K562 (cell line): Measurements from ENCODE around the gene SMIM29. TPM values are rescaled to one million over a fixed set of nuclear protein-coding genes. Genes with fewer than 3 reads are reported as not detected.

Source experiments
- CHD7 ChIP-seq: fragments of 200-600 bp; sonication (generic); IDR thresholded peaks from one replicate; pipeline ENCODE4 v1.6.1; 2012; ENCODE audit warnings: mild to moderate bottlenecking, low read depth, low read length, inconsistent platforms
- EGR1 ChIP-seq: fragments of 450-650 bp; conservative IDR thresholded peaks from 2 replicates; pipeline ENCODE4 v1.6.1; 2017; ENCODE audit warnings: mild to moderate bottlenecking
- HIVEP1 ChIP-seq: fragments of 250-450 bp; sonication (Bioruptor Pico); IDR thresholded peaks from 2 replicates; pipeline ENCODE4 v1.4.0; 2020; ENCODE audit warnings: mild to moderate bottlenecking
- POLR2AphosphoS5 ChIP-seq: IDR thresholded peaks from 2 replicates; pipeline ENCODE4 v1.6.1; 2011; ENCODE audit warnings: mild to moderate bottlenecking, low read depth, low read length, moderate library complexity; ENCODE audit not compliant: control insufficient read depth, insufficient read depth
- RBFOX2 ChIP-seq: fragments of 200-400 bp; formaldehyde crosslinking; IDR thresholded peaks from 2 replicates; pipeline ENCODE4 v1.6.1; 2017; ENCODE audit warnings: low read depth, mild to moderate bottlenecking, low read length, moderate library complexity
- ZNF740 ChIP-seq, 3 experiments: fragments of 200-800 bp in 1 of 3; sonication (Bioruptor generic) in 1 of 3; sonication (generic) in 1 of 3; formaldehyde crosslinking in 1 of 3; IDR thresholded peaks; 2 replicates each; pipeline versions ENCODE4 v1.6.1 to v1.8.0; 2016 to 2022; ENCODE audit warnings: mild to moderate bottlenecking in 2 of 3, missing compliant biosample characterization in 2 of 3, missing genetic modification characterization in 2 of 3, missing genetic modification reagents in 1 of 3
- ZNF764 ChIP-seq: fragments of 250-450 bp; sonication (Bioruptor Pico); IDR thresholded peaks from 2 replicates; pipeline ENCODE4 v1.4.0; 2020; ENCODE audit warnings: low read depth, mild to moderate bottlenecking, moderate library complexity
- polyA plus RNA-seq, 8 experiments: library from polyadenylated mRNA; depleted of rRNA in 4 of 8; stranded (reverse) in 5 of 8; unstranded in 3 of 8; fragments of >200 nt; fragmentation: Nextera tagmentation in 2 of 8; fragmentation: Illumina TruSeq in 1 of 8; extraction: Ambion mirVana in 2 of 8; extraction: Trizol in 1 of 8; gene quantifications; 2 replicates each; pipeline versions ENCODE4 v1.2.1 to v1.2.3, GENCODE V29; 2011 to 2014; ENCODE audit warnings: inconsistent platforms in 1 of 8, missing spikeins in 1 of 8
- total RNA-seq, 7 experiments: library from RNA; depleted of rRNA in 6 of 7; stranded (reverse); fragments of >200 nt in 6 of 7; fragmentation: Illumina TruSeq in 2 of 7; extraction: Trizol in 2 of 7; gene quantifications; 2 replicates each; pipeline versions ENCODE4 v1.2.1 to v1.2.3, GENCODE V29; 2011 to 2021; ENCODE audit warnings: low replicate concordance in 1 of 7
- TF ChIP-seq, protein P1 (sequence below): sonication (generic); formaldehyde crosslinking; IDR thresholded peaks from 2 replicates; pipeline ENCODE4 v1.9.0; 2022; ENCODE audit warnings: mild to moderate bottlenecking, missing genetic modification reagents
- TF ChIP-seq, protein P2 (sequence below), 2 experiments: IDR thresholded peaks; 2 replicates each; pipeline ENCODE4 v1.6.1; 2012; ENCODE audit warnings: improper control_type of control experiment in 2 of 2, low read depth in 2 of 2, low read length in 2 of 2, borderline replicate concordance in 1 of 2

Gene SMIM29
- total and polyA plus RNA-seq, 9 of the 15 experiments (the other 6 are each of a cell fraction or from before 2014, with no cell fraction given): 6.5 to 36.7 (median 20.9) TPM

- no peak for TF ChIP-seq CHD7
- peak; percentile 39; the same call in 1 of the 2 replicates for TF ChIP-seq POLR2AphosphoS5
- TF ChIP-seq HIVEP1 (CRISPR knock-in tag): no peak
- 0 out of 2 replicates have a peak, but pooled peaks have one; percentile 28 for TF ChIP-seq EGR1
- TF ChIP-seq, protein P1, sequence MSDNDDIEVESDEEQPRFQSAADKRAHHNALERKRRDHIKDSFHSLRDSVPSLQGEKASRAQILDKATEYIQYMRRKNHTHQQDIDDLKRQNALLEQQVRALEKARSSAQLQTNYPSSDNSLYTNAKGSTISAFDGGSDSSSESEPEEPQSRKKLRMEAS (CRISPR knock-in tag): 0 out of 2 replicates have a peak, but pooled peaks have one; percentile 30
- TF ChIP-seq, protein P2, sequence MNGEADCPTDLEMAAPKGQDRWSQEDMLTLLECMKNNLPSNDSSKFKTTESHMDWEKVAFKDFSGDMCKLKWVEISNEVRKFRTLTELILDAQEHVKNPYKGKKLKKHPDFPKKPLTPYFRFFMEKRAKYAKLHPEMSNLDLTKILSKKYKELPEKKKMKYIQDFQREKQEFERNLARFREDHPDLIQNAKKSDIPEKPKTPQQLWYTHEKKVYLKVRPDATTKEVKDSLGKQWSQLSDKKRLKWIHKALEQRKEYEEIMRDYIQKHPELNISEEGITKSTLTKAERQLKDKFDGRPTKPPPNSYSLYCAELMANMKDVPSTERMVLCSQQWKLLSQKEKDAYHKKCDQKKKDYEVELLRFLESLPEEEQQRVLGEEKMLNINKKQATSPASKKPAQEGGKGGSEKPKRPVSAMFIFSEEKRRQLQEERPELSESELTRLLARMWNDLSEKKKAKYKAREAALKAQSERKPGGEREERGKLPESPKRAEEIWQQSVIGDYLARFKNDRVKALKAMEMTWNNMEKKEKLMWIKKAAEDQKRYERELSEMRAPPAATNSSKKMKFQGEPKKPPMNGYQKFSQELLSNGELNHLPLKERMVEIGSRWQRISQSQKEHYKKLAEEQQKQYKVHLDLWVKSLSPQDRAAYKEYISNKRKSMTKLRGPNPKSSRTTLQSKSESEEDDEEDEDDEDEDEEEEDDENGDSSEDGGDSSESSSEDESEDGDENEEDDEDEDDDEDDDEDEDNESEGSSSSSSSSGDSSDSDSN (IDR thresholded peaks at IDR 0.05; ENCODE audit: borderline replicate concordance in 1 of 2, low read depth in 2 of 2, low read length in 2 of 2): no peak
- 0 out of 2 replicates have a peak, but pooled peaks have one; percentile 38 for TF ChIP-seq ZNF740 (CRISPR knock-in tag; IDR thresholded peaks at IDR 0.05)
- peak in 1 of 2 experiments; percentile 76; a peak in 2 of 4 replicates for TF ChIP-seq ZNF740 (tag; IDR thresholded peaks at IDR 0.05)
- TF ChIP-seq RBFOX2: peak; percentile 66
- no peak for TF ChIP-seq ZNF764 (CRISPR knock-in tag)
- TF ChIP-seq, all 486 proteins: peak for 8
Measured at GRCh38 chr6:34240329-34241248, 8.2 kb downstream of the SMIM29 start (continued).
